MV-4-11 (cell line): ENCODE measurements around the gene DDRGK1.
"Not testable (repeated sequence)": the region's sequence is repeated elsewhere in the genome, so short reads cannot be mapped to it uniquely, and the experiment has no call there.

Experiments used
- DNase-seq: peaks from one replicate; lab custom pipeline; 2025; lab: John Stamatoyannopoulos, UW

Gene DDRGK1

GRCh38 chr20:3183896-3184612 is 20.4 kb downstream of the DDRGK1 start:
- no peak for DNase-seq

DNA sequence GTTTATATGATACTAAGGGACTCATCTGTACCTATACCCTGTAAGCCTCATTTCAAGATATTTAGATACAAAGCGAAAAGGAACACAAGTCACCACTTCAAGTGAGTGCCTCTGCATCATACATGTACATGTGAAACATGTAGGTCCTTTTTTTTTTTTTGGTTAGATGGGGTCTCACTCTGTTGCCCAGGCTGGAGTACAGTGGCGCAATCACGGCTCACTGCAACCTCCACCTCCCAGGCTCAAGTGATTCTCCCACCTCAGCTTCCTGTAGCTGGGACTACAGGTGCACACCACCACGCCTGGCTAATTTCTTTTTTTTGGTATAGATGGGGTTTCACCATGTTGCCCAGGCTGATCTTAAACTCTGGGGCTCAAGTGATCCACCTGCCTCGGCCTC is 22.1 kb downstream of the DDRGK1 start:
- DNase-seq, result not testable (repeated sequence)

DNA sequence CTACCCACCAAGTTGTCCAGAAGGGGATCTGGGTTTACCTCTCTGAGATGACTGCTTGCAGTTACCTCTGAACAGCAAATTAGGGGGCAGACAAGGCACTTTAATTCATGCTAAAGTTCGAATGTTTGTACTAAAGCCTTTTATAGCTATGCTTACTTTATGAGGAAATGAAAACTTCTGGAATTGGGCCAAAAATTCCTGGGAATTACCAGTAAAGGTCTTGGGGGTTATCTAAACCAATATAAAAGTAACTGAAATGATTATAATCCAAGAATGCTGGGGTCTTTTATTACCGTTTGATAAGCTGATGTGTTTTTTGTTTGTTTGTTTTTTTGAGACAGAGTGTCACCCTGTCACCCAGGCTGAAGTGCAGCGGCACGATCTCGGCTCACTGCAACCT is 23.2 kb downstream of the DDRGK1 start:
- no peak for DNase-seq

- DNase-seq, result no peak
Observed at GRCh38 chr20:3180319-3180718, 24.2 kb downstream of the DDRGK1 start.

GRCh38 chr20:3177746-3178485 is 26.6 kb downstream of the DDRGK1 start:
- peak; percentile 26 for DNase-seq

DNA sequence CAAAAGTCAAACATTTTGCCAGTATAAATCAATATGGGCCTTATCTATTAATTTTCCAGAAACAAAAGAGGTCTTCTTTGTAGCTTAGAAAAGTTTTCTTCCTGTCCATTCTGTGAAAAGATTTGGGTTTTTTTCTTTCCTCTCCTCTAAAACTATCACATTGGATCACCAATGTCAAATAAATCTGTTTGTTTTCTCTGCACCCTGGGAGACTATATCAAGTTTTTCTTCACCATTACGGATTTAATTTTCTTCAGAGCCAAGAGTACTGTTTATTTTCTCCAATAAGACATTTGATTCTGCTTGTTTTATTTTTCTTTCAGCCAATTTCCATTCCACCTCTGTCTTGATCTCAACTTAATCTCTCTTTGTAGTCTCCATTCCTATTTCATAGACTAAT is 29.2 kb downstream of the DDRGK1 start:
- no peak for DNase-seq

GRCh38 chr20:3174442-3175261 is 29.8 kb downstream of the DDRGK1 start:
- DNase-seq, result no peak

DNA sequence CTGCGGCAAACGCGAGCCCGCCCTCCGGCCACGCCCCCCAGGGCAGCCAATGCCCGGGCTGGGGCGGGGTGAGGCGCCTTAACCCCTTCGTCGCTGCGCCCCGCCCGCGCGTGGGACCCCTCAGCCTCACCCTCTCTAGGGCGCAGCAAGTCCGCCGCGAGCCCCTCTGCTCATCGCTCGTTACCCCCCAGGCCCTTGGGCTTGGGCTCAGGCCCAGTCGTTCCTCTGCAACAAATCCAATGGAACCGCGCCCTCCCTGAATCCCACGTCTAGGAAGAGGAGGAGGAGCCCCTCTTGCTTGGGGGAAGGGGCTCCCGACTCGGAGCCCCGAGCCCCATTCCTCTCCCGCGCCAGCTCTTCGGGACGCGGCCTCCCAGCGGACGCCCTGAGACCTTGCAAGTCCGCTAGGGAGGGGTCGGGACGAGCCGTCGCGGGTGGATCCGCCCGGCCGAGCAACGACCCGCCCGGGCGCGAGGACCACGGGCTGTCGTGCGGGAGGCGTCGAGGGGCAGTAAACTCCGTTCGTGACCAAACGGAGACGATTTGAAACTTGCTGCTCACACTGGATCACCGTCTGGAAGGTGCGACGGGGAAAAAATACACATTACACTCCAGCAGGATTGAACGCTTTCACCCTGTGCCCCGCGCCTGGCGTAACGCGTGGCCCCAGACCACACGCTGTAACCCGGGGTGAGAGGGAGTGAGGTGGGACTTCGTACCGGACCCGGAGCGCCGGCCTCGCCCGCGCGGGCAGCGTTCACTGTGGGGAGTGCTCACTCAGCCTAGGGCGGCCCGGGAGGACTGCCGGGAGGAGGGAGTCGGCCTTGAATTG is 30.7 kb downstream of the DDRGK1 start:
- peak; percentile 64 for DNase-seq

DNA sequence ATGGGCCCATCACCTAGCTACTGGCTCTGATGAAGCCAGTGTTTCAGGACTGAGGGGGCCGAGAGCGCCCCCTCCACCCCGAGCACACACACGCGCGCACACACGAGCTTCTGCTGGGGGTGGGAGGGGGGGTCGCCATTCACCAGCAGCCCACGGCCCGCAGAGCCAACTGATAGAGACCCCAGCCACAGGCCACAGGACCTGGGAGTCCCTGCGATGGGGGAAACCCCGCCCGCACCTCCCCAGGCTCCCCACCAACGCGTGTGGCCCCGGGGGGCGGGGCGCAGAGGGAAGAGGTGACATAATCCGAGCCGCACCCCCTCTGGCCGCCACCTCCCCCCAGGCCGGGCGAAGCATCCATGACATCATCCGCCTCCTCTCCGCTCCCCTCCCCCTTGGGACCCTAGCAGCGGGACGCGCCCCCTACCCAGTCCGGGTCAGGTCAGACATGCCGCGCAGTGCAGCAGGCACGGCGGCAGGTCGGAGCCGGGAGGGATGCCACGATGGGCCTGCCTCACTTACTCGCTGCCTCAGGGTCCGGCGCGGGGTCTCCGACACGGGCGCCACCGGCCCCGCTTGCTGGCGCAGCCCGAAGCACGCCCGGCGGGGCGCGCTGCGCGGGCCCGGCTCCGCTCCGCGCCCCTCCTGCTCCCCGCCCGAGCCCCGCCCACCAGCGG is 31.4 kb downstream of the DDRGK1 start, which contains the start of gene LZTS3:
LZTS3 (minus strand) TSS at position 617 of the 677 bp plus-strand sequence. CDS start 6,386 bp downstream, outside the sequence.
- peak; percentile 15 for DNase-seq

DNA sequence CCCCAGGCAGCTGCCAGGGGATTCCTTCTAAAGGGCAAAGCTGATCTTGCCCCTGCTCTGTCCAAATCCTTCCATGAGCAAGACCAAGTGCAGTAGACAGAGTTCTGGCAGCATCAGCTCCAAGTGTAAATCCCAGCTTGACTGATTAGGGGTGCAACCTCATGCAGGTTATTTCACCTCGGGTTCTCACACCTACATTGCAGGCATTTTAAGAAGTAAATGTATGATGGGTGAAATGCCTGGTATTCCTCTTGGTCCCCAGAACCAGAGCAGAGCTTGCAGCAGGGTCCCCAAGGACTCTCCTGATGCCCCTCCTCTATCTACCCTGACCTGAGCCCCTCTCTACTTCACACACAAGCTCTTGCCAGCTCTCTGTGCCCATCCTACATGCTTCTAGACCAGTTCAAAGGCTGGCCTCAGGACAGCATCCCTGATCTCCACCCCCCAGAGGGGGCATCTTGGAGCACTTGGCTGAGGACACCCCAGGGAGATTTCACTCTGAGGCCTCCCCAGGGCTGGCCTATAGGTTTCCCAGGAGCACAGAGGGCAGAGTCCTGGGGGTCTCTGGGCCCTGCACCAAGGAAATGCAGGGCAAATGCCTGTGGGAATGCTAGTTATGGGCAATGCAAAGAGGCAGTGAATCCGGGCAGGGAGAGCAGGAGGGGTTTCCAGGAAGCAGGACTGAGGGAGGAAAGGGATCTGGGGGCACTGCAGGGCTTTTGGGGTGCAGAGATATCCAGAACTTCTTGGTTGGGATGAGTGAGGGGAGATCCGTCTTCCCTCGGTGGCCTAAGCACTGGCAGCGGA is 32.2 kb downstream of the DDRGK1 start:
- no peak for DNase-seq

DNA sequence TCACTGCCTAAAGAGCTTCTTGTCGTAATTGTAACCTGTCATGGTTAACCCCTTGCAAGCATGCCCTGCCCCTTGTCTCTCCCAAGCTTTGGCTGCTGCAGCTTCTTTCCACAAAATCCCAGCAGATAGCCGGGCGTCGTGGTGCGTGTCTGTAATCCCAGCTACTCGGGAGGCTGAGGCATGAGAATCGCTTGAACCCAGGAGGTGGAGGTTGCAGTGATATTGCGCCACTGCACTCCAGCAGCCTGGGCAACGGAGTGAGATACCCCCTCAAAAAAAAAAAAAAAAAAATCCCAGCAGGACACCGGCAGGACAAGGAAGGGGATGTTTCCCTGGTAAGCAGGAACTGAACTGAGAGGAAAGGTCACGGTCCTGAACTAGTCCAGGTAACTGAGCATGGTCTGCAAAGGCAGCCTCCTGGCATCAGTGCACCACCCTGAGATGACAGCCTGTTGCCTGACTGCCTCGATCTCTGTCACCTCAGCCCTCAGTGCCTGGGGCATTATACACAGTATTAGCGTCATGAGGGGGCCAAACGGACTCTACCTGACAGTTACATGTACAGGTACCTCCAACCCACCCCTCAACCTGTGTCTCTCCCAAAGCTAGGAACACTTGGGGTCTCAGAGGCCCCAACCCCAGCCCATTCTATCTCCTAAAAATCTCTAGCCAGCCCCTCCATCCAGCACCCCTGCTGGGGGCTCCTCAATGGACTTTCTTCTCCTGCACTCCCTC is 32.9 kb downstream of the DDRGK1 start:
- no peak for DNase-seq

DNA sequence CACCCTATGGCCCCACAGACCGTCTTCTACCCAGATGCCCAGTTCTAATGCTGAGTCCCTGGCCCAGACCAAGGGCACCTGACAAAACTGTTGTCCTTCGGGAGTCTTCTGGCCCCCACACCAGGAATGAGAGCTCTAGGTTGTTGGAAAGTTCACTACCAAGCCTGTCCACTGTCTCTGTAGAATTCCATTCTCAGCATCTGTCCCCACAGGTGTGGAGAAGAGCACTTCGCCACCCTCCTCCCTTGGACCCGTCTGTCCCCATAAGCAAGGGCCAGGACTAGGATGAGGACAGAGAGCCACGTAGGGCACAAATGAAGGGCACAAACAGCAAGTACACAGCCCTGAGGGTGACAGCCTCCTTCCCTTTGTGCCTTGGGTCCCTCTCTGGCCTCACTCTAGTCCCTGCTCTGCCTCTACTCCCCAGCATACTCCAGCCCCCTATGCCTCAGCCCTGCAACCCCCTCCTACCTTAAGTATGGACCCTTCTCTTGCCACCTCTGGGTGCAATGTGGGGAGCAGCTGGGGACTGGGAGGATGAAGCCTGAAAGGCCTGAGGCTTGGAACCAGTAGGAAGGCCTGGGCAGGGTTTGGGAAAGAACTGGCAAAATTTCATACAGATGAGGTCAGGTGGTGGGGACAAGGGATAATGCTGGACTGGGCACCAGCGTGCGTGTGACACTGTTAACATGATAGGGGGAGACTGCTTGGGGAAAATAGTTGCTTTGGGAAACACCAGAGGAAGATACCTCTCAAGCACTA is 35.5 kb downstream of the DDRGK1 start:
- DNase-seq, result no peak

DNA sequence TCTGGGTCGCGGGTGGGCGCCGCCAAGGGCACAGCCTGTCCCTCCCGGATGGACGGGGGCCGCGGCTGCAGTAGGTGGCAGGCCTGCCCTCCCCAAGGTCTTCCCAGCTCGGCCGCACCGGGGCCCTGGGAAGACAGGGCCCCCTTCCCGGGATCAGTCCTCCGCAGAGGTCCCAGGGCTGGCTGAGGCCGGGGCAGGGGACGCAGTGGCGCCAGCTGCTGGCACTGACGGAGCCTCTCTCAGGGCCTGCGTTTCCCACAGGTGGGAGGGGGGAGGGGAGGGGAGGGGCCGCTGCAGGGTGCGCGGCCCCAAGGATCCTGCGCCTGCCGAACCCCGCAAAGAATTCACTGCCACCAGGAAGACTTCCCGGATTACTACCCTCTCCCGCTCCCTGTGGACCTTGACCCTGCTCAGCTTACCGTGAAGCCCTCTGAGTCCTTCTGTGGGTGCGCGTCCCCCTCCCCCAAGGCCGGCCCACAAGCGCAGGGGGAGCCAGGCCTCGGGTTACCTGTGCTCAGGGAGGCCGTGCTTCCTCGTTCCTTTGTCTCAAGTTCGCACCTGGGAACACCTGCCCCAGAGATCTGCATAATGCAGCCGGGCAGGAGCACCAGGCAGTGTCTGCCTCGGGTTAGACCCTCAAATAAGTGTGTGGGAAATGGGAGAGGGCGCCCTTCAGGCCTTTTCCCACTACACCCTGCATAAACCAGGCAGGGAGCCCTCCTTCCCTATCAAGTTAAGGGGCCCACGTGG is 36.2 kb downstream of the DDRGK1 start:
- no peak for DNase-seq

DNA sequence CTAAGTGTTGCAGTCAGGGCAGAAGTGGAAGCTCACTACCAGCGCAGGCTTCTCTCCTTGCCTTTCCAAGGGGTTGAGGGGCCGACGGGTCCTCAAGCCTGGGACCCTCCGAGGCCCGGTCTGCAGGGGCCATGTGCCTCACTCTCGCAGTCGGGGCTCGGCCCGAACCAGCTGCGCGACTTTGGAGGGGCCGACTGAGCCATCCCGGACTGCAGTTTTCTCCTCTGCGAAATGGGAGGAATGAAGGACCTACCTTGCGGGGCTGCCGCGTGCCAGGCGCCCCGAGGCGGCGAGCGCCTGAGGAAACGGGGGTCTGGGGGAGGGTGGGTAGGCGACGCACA is 36.8 kb downstream of the DDRGK1 start:
- DNase-seq, result no peak

GRCh38 chr20:3166913-3167342 is 37.6 kb downstream of the DDRGK1 start:
- no peak for DNase-seq

DNA sequence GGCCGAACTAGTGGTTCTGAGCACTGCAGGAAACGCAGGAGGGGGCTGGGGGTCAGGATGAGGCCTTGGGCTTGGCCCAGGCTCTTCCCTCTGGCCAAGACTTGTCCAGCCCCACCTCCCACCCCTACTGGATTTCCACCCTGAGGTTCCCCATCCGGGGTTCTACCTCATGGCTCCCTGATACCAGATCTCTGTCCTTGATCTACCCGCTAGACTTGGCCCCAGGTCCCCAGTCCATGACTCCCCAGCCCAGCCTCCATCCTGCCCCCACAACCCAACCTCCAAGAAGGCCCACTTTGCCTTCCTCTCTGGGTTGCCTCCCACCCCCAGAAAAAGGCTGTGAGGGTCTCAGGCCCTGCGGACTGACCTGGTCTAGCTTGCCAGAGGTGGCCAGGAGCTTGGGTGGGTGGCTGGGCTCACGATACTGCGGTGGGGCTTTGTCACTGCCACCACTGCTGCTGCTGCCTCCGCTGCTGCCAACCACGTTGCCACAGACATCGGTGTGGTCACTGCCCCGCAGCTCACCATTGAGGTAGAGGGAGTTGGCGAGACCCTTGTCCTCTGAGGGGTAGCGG is 38.1 kb downstream of the DDRGK1 start:
- no peak for DNase-seq

DNA sequence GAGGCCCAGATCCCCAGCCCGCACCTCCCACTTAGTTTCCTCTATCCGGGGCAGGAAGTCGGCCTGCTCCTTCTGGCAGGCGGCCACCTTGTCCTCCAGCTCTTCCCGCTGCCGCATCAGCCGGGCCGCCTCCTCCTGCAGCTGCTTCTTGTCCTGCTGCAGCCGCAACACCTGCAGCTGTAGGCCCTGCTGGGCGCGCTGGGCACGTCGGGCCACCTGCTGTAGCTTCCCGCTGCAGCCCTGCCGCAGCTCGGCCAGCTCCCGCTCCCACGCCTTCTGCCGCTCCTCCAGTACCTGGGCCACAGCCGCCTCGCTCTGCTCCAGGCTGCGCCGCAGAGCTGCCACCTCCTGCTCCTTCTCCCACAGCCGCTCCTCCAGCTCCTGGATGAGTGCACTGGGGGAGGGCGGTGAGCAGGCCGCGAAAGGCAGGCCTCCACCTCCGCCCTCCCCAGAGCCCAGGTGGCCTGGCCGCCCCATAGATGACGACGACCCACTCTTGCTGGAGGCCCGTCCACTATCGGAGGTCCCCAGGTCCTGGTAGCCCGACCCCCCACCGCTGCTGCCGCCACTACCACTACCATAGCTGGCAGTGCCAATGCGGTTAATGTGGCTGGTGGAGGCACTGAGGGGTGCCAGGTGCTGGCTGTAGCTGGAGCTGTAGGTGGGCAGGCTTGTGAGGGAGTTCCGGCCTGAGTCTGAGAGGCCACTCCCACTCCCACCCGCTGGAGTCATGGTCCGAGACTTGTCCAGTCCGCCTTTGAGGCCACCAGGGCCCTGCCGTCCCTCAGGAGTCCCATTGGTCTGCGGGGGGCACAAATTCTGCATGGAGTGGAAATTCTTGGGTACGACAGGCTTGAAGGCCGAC is 38.8 kb downstream of the DDRGK1 start:
- DNase-seq, result no peak
